Measurements from ENCODE around the gene CEP78.

DNA sequence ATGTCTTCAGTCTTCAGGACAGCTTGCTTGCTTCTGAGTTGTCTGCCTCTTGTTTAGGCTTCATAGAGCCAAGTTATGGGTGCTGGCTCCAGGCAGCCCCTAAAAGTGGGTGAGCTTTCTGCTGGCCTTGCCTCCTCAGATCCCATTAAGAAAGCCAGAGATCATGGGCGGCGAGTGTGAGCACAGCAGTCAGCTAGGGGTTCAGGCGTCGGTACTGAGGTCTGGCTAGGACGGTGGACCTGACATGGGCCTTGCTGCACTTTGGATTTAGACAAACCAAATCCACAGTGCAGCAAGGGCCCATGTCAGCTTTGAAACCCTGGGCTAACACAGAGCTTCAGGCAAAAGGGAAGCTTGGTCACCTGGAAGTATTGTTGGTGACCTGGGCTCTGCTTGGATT, 78.7 kb downstream of the CEP78 start:
- TF ChIP-seq CTCF (IDR thresholded peaks at IDR 0.05; ENCODE audit: insufficient read depth, low read depth, low read length): no peak
- TF ChIP-seq EZH2 (IDR thresholded peaks at IDR 0.05; ENCODE audit: insufficient read depth, low read length): no peak
